LoVo (cell line): Measurements from ENCODE around the gene TATDN3.
"Not testable (repeated sequence)": the region's sequence is repeated elsewhere in the genome, so short reads cannot be mapped to it uniquely, and the experiment has no call there.

ENCODE experiments used
- DNase-seq: peaks from one replicate; pipeline ENCODE4 v3.0.0-alpha.2; 2016; ENCODE audit warnings: low spot score

TATDN3 gene, protein sequence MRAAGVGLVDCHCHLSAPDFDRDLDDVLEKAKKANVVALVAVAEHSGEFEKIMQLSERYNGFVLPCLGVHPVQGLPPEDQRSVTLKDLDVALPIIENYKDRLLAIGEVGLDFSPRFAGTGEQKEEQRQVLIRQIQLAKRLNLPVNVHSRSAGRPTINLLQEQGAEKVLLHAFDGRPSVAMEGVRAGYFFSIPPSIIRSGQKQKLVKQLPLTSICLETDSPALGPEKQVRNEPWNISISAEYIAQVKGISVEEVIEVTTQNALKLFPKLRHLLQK

DNA sequence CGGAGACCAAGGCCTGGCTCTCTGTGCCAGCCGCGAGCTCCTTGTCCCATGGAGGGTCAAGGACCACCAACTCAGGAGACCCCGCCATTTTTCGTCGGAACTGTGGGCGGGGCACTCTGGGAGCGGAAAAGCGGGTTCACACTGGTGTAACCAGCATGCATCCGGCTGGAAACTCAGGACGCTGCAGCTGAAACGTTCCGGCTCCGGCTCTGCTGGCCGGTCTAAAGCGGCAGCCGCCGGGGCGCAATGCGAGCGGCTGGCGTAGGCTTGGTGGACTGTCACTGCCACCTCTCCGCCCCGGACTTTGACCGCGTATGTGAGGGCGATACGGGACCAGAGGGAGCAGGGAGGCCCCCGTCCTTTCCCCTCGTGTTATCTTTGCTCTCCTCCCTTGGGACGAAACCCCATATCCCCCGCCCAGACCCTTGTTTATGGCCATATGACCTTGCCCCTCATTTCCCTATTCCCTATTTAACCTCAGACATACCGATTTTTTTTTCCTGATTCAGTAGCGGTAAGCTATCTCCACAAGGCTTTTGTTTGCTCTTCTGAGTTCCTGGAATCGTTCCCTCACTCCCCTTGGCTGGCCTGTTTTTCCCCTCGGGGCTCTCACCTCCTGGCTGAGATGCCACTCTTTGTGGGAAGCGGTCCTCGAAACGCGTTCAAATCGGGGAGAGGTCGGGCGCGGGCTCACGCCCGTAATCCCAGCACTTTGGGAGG is at the start of gene TATDN3, which contains the start of gene NSL1:
TATDN3 (plus strand) TSS at position 219 of the 720 bp plus-strand sequence; CDS start at position 247, 28 bp downstream.
NSL1 (minus strand) TSS at position 102 of the 720 bp plus-strand sequence; CDS start at position 88, 14 bp downstream.
- peak; percentile 87 for DNase-seq

DNA sequence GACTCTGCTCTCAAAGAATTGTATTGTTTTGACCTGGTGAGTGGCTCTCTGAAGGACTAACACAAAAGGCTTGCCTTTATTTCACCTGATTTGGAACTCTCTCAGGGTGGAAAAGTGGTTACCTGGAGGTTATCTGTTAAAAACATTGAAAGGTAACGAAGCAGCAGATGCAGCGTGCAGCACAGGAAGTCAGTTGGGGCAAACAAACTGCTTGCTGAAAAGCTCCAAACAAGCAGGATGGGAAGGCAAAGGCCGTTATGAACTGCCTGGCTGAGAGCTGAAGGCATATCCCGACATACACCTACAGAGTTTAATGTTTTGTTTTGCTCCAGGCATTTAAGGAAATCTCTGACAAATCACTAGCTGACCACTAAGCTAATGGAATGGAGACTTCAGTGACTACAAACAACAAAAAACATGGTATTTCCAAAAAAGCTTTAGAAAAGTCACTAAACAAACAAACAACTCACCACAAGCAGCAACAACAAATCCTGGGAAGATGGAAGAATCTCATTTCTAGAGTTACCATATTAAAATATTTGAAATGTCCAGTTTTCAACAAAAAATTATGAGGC is 47.7 kb upstream of the TATDN3 start:
- DNase-seq, result no peak

DNA sequence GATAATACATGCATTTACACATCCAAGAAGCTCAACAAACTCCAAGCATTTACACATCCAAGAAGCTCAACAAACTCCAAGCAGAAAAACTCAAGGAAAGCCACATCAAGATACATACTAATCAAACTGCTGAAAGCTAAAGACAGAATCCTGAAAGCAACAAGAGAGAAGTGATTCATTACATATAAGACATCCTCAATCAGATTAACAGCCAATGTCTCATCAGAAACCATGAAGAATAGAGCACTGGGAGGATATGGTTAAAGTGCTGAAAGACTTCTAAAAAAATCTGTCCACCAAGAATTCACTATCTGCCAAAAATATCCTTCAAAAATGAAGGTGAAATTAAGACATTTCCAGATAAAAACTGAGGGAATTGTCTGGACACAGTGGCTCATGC is 46.4 kb upstream of the TATDN3 start:
- DNase-seq, result no peak

DNA sequence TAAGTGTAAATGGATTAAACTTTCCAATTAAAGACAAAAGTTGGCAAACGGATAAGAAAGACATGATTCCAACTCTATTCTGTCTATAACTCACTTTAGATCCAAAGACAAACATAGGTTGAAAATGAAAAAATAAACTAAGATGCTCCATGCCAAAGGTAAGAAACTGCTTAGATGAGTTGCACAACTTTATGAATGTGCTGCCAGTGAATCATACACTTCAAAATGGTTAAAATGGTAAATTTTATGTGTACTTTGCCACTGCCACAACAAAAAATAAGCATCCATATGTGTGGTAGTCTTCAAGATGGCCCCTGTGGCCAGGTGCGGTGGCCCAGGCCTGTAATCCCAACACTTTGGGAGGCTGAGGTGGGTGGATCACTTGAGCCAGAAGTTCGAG is 45.1 kb upstream of the TATDN3 start:
- DNase-seq, result no peak

GRCh38 chr1:212749821-212750535 is 41.7 kb upstream of the TATDN3 start:
- DNase-seq, result peak; percentile 75

DNA sequence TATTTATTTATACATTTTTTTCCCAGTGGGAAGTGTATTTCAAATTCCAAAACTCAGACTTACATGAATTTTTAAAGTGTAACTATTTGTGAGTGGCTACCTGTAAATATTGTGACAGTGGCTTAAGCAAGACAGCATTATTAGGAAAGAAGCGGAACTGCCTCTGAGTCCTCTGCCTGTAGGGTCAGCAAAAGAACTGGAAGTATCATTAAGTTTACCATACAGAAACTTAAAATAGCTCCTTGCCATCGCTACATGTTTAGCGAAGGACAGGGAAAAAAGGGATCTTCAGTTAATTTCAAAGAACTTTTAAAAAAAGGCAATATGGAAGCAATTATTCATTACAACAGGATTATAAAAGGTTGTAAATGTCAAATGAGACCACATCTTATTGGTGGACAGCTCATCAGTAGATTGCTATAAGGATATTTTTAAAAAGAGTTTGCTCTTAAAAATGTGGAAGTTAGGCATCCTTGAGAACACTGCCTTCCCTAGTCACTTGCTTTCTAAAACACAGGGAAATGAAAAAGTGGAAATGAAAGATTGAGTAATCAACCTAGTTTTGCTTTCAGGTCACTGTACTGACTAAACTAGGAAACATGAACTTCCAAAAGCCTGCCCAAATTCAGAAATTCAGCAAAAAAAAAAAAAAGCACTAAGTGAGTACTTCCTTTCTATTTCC is 39.3 kb upstream of the TATDN3 start:
- DNase-seq, result no peak

- DNase-seq, result no peak
Observed at GRCh38 chr1:212752934-212753497, 38.7 kb upstream of the TATDN3 start.

DNA sequence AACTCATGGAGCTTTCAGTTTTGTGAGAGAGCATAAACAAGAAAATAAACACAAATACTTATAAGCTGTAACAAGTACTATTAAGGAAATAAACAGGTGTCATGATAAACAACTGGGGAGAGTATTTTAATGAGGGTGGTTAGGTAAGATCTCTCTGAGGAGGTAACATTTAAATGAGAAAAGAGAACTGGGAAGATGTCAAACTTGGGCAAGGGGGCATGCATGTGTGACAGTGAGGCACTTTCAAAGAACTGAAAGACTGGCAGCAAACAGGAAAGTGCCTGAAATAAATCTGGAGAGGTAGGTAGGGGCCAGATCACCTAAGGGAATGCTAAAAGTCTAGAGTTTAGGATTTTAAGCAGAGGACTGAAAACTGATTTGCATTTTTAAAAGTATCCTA is 37.9 kb upstream of the TATDN3 start:
- DNase-seq, result no peak

DNA sequence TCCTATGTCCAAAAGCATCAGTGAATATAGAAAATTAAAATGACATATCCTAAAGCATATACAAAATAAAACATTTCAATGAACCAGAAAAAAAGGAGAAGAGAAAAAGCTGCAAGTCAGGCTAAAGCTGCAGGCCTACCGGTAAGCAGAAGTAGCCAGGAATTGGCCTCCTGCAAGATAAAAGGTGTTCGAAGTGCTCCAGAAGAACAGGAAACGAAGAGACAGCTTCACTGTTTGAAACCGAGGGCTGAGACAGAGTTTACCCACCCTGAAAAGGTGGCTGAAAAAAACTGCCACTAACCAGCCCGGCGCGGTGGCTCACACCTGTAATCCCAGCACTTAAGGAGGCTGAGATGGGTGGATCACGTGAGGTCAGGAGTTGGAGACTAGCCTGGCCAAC is 37.5 kb upstream of the TATDN3 start:
- DNase-seq, result no peak

GRCh38 chr1:212754680-212755079 is 37.0 kb upstream of the TATDN3 start:
- no peak for DNase-seq

DNA sequence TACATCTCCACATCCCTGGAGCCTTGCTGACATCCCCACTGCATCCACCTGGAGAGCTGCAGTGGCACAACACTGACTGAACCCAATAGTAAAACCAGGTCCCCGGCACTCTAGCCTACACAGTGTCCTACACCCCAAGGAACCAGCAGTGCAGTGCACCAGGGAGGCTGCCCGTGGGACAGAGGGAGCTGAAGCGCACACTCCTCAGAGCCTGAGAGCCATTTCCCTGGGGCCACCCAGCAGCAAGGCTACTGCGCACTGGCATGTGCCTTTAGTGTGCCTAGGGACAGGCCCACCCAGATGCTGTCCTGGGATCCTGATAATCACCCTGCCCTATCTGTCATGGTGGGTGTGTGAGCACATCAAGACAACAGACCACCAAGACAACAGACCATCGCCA is 32.0 kb upstream of the TATDN3 start:
- no peak for DNase-seq

DNA sequence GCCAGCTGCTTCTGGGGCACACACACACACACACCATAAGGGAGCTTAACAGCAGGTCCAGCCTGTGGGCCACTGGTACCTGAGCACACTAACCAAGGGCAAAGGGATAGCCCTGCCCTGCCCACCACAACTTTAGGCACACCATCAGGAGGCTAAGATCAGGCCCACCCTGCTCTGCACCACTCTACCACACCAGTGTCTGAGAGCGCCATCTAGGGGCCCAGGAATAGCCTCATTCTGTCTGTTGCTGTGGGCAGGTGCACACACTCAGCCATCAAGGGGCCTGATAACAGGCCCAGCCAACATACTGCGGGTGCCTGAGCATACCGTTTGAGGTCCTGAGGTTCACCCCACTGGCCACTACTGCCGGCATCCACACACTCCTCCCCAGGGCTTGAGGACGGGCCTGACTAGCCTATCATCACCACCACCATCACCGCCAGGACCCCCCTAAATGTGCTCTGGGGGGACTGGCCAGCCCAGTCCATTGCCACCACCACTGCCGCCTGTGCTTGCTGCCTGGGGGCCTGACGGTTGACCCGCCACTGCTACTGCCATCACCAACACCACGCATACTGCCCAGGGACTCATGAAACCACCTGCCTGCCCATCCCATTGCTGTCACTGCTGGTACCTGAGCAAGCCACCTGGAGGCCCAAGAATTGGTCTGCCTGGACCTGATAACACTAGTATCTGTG is 31.4 kb upstream of the TATDN3 start:
- DNase-seq, result no peak

DNA sequence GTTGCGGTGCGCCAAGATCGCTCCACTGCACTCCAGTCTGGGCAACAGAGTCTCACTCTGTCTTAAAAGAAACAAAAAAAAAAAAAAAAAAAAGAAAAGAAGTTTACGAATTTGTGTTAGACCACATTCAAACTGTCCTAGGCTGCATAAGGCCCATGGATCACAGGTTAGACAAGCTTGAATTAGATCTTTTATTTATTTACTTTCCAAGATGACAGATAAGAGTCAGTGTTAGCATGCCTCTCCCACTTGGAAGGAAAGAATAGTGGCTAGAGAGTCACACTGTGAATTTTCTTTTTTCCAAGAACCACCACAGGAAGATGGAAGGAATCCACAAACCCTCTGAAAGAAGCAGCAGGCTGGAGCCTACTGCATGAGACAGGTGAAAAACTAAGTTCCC is 29.5 kb upstream of the TATDN3 start:
- no peak for DNase-seq

- DNase-seq, result no peak
Observed at GRCh38 chr1:212762839-212763238, 28.9 kb upstream of the TATDN3 start.

GRCh38 chr1:212764718-212765281 is 26.9 kb upstream of the TATDN3 start:
- DNase-seq, result not testable (repeated sequence)

GRCh38 chr1:212766825-212767224 is 24.9 kb upstream of the TATDN3 start:
- not testable (repeated sequence) for DNase-seq

GRCh38 chr1:212769459-212770167 is 22.1 kb upstream of the TATDN3 start:
- DNase-seq, result no peak

- no peak for DNase-seq
Observed at GRCh38 chr1:212771341-212771740, 20.4 kb upstream of the TATDN3 start.

DNA sequence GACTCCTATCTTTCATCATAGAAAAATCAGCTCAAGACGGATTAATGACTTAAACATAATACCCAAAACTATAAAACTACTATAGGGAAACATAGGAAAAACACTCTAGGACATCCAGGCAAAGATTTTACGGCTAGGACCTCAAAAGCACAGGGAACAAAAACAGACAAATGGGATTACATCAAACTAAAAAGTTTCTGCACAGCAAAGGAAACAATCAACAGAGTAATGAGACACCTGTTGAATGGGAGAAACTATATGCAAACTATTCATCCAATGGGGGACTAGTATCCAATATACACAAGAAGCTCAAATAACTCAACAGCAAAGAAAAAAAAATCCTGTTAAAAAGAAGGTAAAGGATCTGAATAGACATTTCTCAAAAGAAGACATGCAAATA is 18.7 kb upstream of the TATDN3 start:
- no peak for DNase-seq

DNA sequence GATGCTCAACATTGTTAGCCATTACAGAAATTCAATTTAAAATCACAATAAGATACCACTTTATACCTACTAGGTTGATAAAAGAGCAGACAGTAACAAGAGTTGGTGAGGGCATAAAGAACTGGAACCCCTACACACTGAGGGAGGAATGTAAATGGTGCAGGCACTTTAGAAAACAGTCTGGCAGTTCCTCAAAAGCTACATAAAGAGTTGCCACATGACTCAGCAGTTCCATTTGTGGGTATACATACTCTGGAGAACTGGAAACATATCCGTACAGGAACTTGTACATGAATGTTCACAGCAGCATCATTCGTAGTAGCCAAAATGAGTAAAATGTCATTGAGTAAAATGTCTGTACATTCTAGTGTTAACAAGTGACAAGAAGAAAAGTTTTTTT is 17.1 kb upstream of the TATDN3 start:
- no peak for DNase-seq
